Measurements from ENCODE around the gene LITAFD.

The LITAFD gene

GRCh38 chr16:8887952-8888560 lies 5.9 kb downstream of the LITAFD start:
- POLR2A ChIA-PET: no interaction called here
- WGBS (ENCODE audit: insufficient coverage): 86% methylated on average over 14 of the region's 16 CpGs
- Histone ChIP-seq H3K27ac (ENCODE audit: insufficient read depth in 1 of 2, low read depth in 1 of 2, low read length in 2 of 2, poor library complexity in 1 of 2, severe bottlenecking in 2 of 2) (no peak overlapping the region), H3K36me3 (ENCODE audit: control insufficient read depth in 4 of 4, insufficient read depth in 4 of 4, low read length in 3 of 4) (peaks cover 0 to 34% (median 21%) of the 10 kb centered on the region in 4 experiments), H3K4me1 (ENCODE audit: control extremely low read depth in 1 of 4, control insufficient read depth in 4 of 4, insufficient read depth in 4 of 4, low read length in 3 of 4) (no peaks in the 10 kb centered on the region), H3K9me3 (ENCODE audit: control extremely low read depth in 1 of 5, control insufficient read depth in 4 of 5, insufficient read depth in 2 of 5, low read depth in 1 of 5, low read length in 4 of 5) (no peaks in the 10 kb centered on the region), H3K27me3 (replicated peaks in 2 of 5; ENCODE audit: control insufficient read depth in 4 of 5, insufficient read depth in 5 of 5, low read length in 4 of 5) (peaks cover 0 to 24% (median 6%) of the 10 kb centered on the region in 5 experiments), H3K4me3 (ENCODE audit: control insufficient read depth in 1 of 7, extremely low read depth in 1 of 7, insufficient read depth in 4 of 7, low read depth in 2 of 7, low read length in 6 of 7) (no peak overlapping the region)
- CTCF ChIA-PET: interaction anchor here (0.8 to 4.7 kb wide), 2 partner anchors 8 to 14 kb away, joined by 3 to 34 read pairs; no protein-coding TSS in a partner anchor
- DNase-seq: no peak

GRCh38 chr16:8888951-8889892 lies 7.1 kb downstream of the LITAFD start:
- CTCF ChIA-PET: interaction anchor here (0.7 to 4.7 kb wide), 9 partner anchors 9 to 221 kb away, joined by 3 to 34 read pairs (median 3); no protein-coding TSS in a partner anchor
- POLR2A ChIA-PET: no interaction called here
- Histone ChIP-seq H3K36me3 (ENCODE audit: control insufficient read depth in 4 of 4, insufficient read depth in 4 of 4, low read length in 3 of 4) (peaks cover 2 to 46% (median 29%) of the 10 kb centered on the region in 4 experiments), H3K9me3 (ENCODE audit: control extremely low read depth in 1 of 5, control insufficient read depth in 4 of 5, insufficient read depth in 2 of 5, low read depth in 1 of 5, low read length in 4 of 5) (no peaks in the 10 kb centered on the region), H3K4me1 (ENCODE audit: control extremely low read depth in 1 of 4, control insufficient read depth in 4 of 4, insufficient read depth in 4 of 4, low read length in 3 of 4) (no peaks in the 10 kb centered on the region), H3K4me3 (ENCODE audit: control insufficient read depth in 1 of 7, extremely low read depth in 1 of 7, insufficient read depth in 4 of 7, low read depth in 2 of 7, low read length in 6 of 7) (no peak overlapping the region), H3K27me3 (replicated peaks in 2 of 5; ENCODE audit: control insufficient read depth in 4 of 5, insufficient read depth in 5 of 5, low read length in 4 of 5) (peaks cover 0 to 24% (median 6%) of the 10 kb centered on the region in 5 experiments), H3K27ac (ENCODE audit: insufficient read depth in 1 of 2, low read depth in 1 of 2, low read length in 2 of 2, poor library complexity in 1 of 2, severe bottlenecking in 2 of 2) (no peak overlapping the region)
- 94% methylated on average over 19 of the region's 23 CpGs for WGBS (ENCODE audit: insufficient coverage)
- DNase-seq: no peak

DNA sequence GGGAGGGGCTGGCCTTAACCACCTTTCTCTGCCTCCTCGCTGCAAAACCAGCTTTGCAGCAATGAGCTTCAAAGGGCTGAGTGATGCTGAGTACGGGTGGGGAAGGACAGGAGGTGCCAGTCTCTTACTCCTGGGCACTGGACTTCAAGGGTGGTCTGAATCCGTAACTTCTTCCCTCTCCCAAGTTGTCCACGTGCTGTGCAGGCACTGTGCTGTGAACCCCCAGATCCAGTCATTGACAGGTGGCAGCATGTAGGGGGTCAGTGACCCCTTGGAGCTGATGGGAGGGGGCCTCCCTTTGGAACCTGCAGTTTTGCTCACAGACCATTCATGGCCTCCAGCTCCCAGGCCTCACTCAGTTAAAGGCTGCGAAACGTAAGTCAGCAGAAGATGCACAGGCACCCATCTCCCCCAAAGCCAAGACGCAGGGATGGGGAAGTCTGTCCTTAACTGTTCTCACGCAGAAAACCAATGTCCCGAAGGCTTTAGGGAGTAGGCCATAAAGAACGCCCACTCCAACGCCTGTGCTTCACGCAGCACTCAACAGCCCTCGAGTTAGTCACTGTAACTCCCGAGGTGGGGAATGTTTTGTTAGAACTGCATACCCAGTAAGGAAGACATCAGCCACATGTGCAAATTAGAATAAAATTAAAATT lies 7.9 kb downstream of the LITAFD start:
- peaks cover 3 to 54% (median 36%) of the 10 kb centered on the region in 4 experiments for H3K36me3 ChIP-seq (ENCODE audit: control insufficient read depth in 4 of 4, insufficient read depth in 4 of 4, low read length in 3 of 4)
- WGBS (ENCODE audit: insufficient coverage): 89% methylated on average over 12 of the region's 14 CpGs
- no peaks in the 10 kb centered on the region for H3K4me1 ChIP-seq (ENCODE audit: control extremely low read depth in 1 of 4, control insufficient read depth in 4 of 4, insufficient read depth in 4 of 4, low read length in 3 of 4)
- H3K27me3 ChIP-seq (replicated peaks in 2 of 5; ENCODE audit: control insufficient read depth in 4 of 5, insufficient read depth in 5 of 5, low read length in 4 of 5): peaks cover 0 to 18% (median 6%) of the 10 kb centered on the region in 5 experiments
- no peak for DNase-seq
- H3K27ac ChIP-seq (ENCODE audit: insufficient read depth in 1 of 2, low read depth in 1 of 2, low read length in 2 of 2, poor library complexity in 1 of 2, severe bottlenecking in 2 of 2): no peak overlapping the region
- no peaks in the 10 kb centered on the region for H3K9me3 ChIP-seq (ENCODE audit: control extremely low read depth in 1 of 5, control insufficient read depth in 4 of 5, insufficient read depth in 2 of 5, low read depth in 1 of 5, low read length in 4 of 5)
- CTCF ChIA-PET: interaction anchor here (0.7 to 4.7 kb wide), 11 partner anchors 8 to 244 kb away, joined by 3 to 34 read pairs (median 3); no protein-coding TSS in a partner anchor
- POLR2A ChIA-PET: interaction anchor here (0.6 kb wide), 1 partner anchor 16 kb away, joined by 3 read pairs; no protein-coding TSS in a partner anchor
- H3K4me3 ChIP-seq (ENCODE audit: control insufficient read depth in 1 of 7, extremely low read depth in 1 of 7, insufficient read depth in 4 of 7, low read depth in 2 of 7, low read length in 6 of 7): no peak overlapping the region

DNA sequence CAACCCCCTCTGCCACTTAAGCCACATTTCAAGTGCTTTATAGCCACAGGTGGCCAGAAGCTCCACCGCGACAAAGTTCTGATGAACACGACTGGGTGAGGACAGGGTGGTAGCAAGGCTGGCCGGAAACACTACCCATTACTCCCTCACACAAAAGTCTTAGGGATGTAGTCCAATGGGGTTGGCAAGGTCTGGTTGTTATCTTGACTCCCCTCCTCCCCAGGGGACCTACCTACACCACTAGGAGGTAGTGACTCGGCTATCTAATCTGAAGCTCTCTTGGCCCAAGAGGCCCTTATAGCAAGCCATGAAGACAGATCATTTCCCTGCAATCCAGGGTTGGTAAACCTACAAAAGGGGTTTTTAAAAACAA lies 8.4 kb downstream of the LITAFD start:
- H3K36me3 ChIP-seq (ENCODE audit: control insufficient read depth in 4 of 4, insufficient read depth in 4 of 4, low read length in 3 of 4): peaks cover 7 to 59% (median 40%) of the 10 kb centered on the region in 4 experiments
- peaks cover 0 to 13% (median 6%) of the 10 kb centered on the region in 5 experiments for H3K27me3 ChIP-seq (replicated peaks in 2 of 5; ENCODE audit: control insufficient read depth in 4 of 5, insufficient read depth in 5 of 5, low read length in 4 of 5)
- no peak for DNase-seq
- ChIA-PET POLR2A (interaction anchor here (0.6 kb wide), 1 partner anchor 16 kb away, joined by 3 read pairs; no protein-coding TSS in a partner anchor), CTCF (interaction anchor here (1.3 to 4.7 kb wide), 7 partner anchors 8 to 244 kb away, joined by 3 to 34 read pairs (median 4); no protein-coding TSS in a partner anchor)
- H3K27ac ChIP-seq (ENCODE audit: insufficient read depth in 1 of 2, low read depth in 1 of 2, low read length in 2 of 2, poor library complexity in 1 of 2, severe bottlenecking in 2 of 2): no peak overlapping the region
- H3K9me3 ChIP-seq (ENCODE audit: control extremely low read depth in 1 of 5, control insufficient read depth in 4 of 5, insufficient read depth in 2 of 5, low read depth in 1 of 5, low read length in 4 of 5): no peaks in the 10 kb centered on the region
- H3K4me3 ChIP-seq (ENCODE audit: control insufficient read depth in 1 of 7, extremely low read depth in 1 of 7, insufficient read depth in 4 of 7, low read depth in 2 of 7, low read length in 6 of 7): no peak overlapping the region
- H3K4me1 ChIP-seq (ENCODE audit: control extremely low read depth in 1 of 4, control insufficient read depth in 4 of 4, insufficient read depth in 4 of 4, low read length in 3 of 4): no peaks in the 10 kb centered on the region
- 70% methylated on average over 2 of the region's 5 CpGs for WGBS (ENCODE audit: insufficient coverage)

GRCh38 chr16:8892101-8892575 lies 10.0 kb downstream of the LITAFD start:
- POLR2A ChIA-PET: interaction anchor here (0.8 kb wide), 1 partner anchor 10 kb away, joined by 4 read pairs; no protein-coding TSS in a partner anchor
- Histone ChIP-seq H3K4me1 (ENCODE audit: control extremely low read depth in 1 of 4, control insufficient read depth in 4 of 4, insufficient read depth in 4 of 4, low read length in 3 of 4) (no peaks in the 10 kb centered on the region), H3K27me3 (replicated peaks in 2 of 5; ENCODE audit: control insufficient read depth in 4 of 5, insufficient read depth in 5 of 5, low read length in 4 of 5) (no peaks in the 10 kb centered on the region), H3K4me3 (ENCODE audit: control insufficient read depth in 1 of 7, extremely low read depth in 1 of 7, insufficient read depth in 4 of 7, low read depth in 2 of 7, low read length in 6 of 7) (no peak overlapping the region), H3K36me3 (ENCODE audit: control insufficient read depth in 4 of 4, insufficient read depth in 4 of 4, low read length in 3 of 4) (peaks cover 7 to 73% (median 48%) of the 10 kb centered on the region in 4 experiments), H3K9me3 (ENCODE audit: control extremely low read depth in 1 of 5, control insufficient read depth in 4 of 5, insufficient read depth in 2 of 5, low read depth in 1 of 5, low read length in 4 of 5) (no peaks in the 10 kb centered on the region), H3K27ac (ENCODE audit: insufficient read depth in 1 of 2, low read depth in 1 of 2, low read length in 2 of 2, poor library complexity in 1 of 2, severe bottlenecking in 2 of 2) (no peak overlapping the region)
- CTCF ChIA-PET: interaction anchor here (1.0 to 4.7 kb wide), 3 partner anchors 8 to 23 kb away, joined by 3 to 34 read pairs (median 3); no protein-coding TSS in a partner anchor
- WGBS (ENCODE audit: insufficient coverage): 97% methylated on average over 15 of the region's 16 CpGs
- no peak for DNase-seq

DNA sequence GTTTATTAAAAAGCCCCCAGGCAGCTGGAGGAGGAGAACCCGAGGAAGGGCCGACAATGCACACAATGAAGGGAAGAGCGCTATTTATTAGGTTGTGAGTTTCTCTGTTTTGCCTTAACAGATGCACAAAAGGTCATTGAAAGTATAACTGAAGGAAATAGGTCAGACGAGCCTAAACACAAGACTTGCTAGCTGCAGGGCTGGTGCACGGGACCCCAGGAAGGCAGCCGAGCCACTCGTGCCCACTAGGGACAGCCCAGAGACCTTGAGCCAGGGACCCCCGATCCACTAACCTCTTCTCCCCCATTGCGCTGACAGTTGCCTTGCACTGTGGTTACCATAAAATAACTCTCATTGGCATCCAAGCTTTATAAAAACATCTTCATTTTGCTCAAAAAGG lies 11.3 kb downstream of the LITAFD start:
- Histone ChIP-seq H3K4me1 (ENCODE audit: control extremely low read depth in 1 of 4, control insufficient read depth in 4 of 4, insufficient read depth in 4 of 4, low read length in 3 of 4) (no peaks in the 10 kb centered on the region), H3K4me3 (ENCODE audit: control insufficient read depth in 1 of 7, extremely low read depth in 1 of 7, insufficient read depth in 4 of 7, low read depth in 2 of 7, low read length in 6 of 7) (no peak overlapping the region), H3K9me3 (ENCODE audit: control extremely low read depth in 1 of 5, control insufficient read depth in 4 of 5, insufficient read depth in 2 of 5, low read depth in 1 of 5, low read length in 4 of 5) (no peaks in the 10 kb centered on the region), H3K27ac (ENCODE audit: insufficient read depth in 1 of 2, low read depth in 1 of 2, low read length in 2 of 2, poor library complexity in 1 of 2, severe bottlenecking in 2 of 2) (no peak overlapping the region), H3K27me3 (replicated peaks in 2 of 5; ENCODE audit: control insufficient read depth in 4 of 5, insufficient read depth in 5 of 5, low read length in 4 of 5) (no peaks in the 10 kb centered on the region), H3K36me3 (ENCODE audit: control insufficient read depth in 4 of 4, insufficient read depth in 4 of 4, low read length in 3 of 4) (peaks cover 10 to 85% (median 58%) of the 10 kb centered on the region in 4 experiments)
- POLR2A ChIA-PET: no interaction called here
- no peak for DNase-seq
- 96% methylated on average over 9 of the region's 9 CpGs for WGBS (ENCODE audit: insufficient coverage)
- CTCF ChIA-PET: interaction anchor here (1.2 to 1.5 kb wide), 4 partner anchors 13 to 232 kb away, joined by 3 to 5 read pairs (median 4); no protein-coding TSS in a partner anchor
